ENCODE results near the gene IFNLR1. TPM values are rescaled to one million over a fixed set of nuclear protein-coding genes. Genes with fewer than 3 reads are reported as not detected.
"Not testable (repeated sequence)": the region's sequence is repeated elsewhere in the genome, so short reads cannot be mapped to it uniquely, and the experiment has no call there.

IFNLR1 gene
- polyA plus RNA-seq, 1 donor (not counting 4 experiments of a cell fraction or from before 2014, with no cell fraction given): 3.4 TPM

DNA sequence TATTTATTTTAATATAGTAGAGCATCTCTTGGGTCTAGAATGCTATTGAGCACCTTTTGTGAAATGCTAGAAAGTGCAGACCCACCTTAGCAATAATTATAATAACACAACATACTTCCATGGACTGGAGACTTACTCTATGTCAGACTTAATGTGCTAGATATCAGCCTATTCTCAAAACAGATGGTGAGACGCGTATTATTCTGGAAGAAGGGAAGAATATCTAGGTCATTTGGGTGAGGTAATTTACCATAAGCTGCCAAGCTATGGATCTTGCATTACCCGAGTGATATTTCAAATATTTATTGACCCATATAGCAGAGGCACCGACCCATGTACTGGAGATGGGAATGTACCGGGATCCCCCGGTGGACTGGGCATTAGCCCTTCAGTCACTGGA, 20.6 kb upstream of the IFNLR1 start:
- Histone ChIP-seq H3K4me2 (ENCODE audit: control insufficient read depth, extremely low read depth, insufficient read depth, low read depth, low read length) (no peak overlapping the region), H3K79me2 (ENCODE audit: control insufficient read depth, insufficient read depth, low read length) (no peaks in the 10 kb centered on the region), H3K9me1 (ENCODE audit: control insufficient read depth, extremely low read depth, insufficient read depth, low read length) (peaks cover 2% of the 10 kb centered on the region), H3K4me3 (ENCODE audit: control insufficient read depth in 2 of 3, extremely low read depth in 1 of 3, insufficient read depth in 2 of 3, low read depth in 1 of 3, low read length in 3 of 3) (no peak overlapping the region), H3K9ac (ENCODE audit: control insufficient read depth, extremely low read depth, insufficient read depth, low read length) (no peak overlapping the region), H2AFZ (ENCODE audit: control insufficient read depth, low read length) (no peak overlapping the region), H4K20me1 (ENCODE audit: control insufficient read depth, extremely low read depth, insufficient read depth, low read length) (no peaks in the 10 kb centered on the region), H3K36me3 (ENCODE audit: control insufficient read depth in 2 of 2, extremely low read depth in 1 of 2, insufficient read depth in 2 of 2, low read length in 2 of 2) (no peaks in the 10 kb centered on the region), H3K27me3 (ENCODE audit: control insufficient read depth, extremely low read depth, insufficient read depth, low read length) (peaks cover 13% of the 10 kb centered on the region), H3K9me3 (ENCODE audit: control insufficient read depth, low read depth, low read length) (peaks cover 5% of the 10 kb centered on the region), H3K4me1 (ENCODE audit: control insufficient read depth, extremely low read depth, insufficient read depth, low read length) (peaks cover 25% of the 10 kb centered on the region), H3K27ac (ENCODE audit: control insufficient read depth, insufficient read depth, low read length) (no peak overlapping the region)
- no peak for DNase-seq (ENCODE audit: low read depth, low spot score)
- FAIRE-seq: no peak
- no peak for TF ChIP-seq EZH2 (IDR thresholded peaks at IDR 0.05; ENCODE audit: low read length)
- TF ChIP-seq, protein P1, sequence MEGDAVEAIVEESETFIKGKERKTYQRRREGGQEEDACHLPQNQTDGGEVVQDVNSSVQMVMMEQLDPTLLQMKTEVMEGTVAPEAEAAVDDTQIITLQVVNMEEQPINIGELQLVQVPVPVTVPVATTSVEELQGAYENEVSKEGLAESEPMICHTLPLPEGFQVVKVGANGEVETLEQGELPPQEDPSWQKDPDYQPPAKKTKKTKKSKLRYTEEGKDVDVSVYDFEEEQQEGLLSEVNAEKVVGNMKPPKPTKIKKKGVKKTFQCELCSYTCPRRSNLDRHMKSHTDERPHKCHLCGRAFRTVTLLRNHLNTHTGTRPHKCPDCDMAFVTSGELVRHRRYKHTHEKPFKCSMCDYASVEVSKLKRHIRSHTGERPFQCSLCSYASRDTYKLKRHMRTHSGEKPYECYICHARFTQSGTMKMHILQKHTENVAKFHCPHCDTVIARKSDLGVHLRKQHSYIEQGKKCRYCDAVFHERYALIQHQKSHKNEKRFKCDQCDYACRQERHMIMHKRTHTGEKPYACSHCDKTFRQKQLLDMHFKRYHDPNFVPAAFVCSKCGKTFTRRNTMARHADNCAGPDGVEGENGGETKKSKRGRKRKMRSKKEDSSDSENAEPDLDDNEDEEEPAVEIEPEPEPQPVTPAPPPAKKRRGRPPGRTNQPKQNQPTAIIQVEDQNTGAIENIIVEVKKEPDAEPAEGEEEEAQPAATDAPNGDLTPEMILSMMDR (optimal IDR thresholded peaks at IDR 0.05 in 1 of 3, IDR thresholded peaks at IDR 0.05 in 1 of 3, conservative IDR thresholded peaks at IDR 0.05 in 1 of 3; ENCODE audit: extremely low read depth in 1 of 3, insufficient read depth in 2 of 3, low read length in 3 of 3): no peak
- dilution Hi-C loops (cut with MboI; ENCODE audit: extremely low pct_ligation_motif_present, low sequenced_read_pairs): no loop called here

DNA sequence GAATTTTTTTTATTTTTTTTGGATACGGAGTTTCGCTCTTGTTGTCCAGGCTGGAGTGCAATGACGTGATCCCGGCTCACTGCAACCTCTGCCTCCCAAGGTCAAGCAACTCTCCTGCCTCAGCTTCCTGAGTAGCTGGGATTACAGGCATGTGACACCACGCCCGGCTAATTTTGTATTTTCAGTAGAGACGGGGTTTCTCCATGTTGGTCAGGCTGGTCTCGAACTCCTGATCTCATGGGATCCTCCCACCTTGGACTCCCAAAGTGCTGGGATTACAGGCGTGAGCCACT, 20.3 kb upstream of the IFNLR1 start:
- H4K20me1 ChIP-seq (ENCODE audit: control insufficient read depth, extremely low read depth, insufficient read depth, low read length); H3K4me2 ChIP-seq (ENCODE audit: control insufficient read depth, extremely low read depth, insufficient read depth, low read depth, low read length); H3K9me3 ChIP-seq (ENCODE audit: control insufficient read depth, low read depth, low read length); H3K4me3 ChIP-seq (ENCODE audit: control insufficient read depth in 2 of 3, extremely low read depth in 1 of 3, insufficient read depth in 2 of 3, low read depth in 1 of 3, low read length in 3 of 3); H2AFZ ChIP-seq (ENCODE audit: control insufficient read depth, low read length); dilution Hi-C loops (cut with MboI; ENCODE audit: extremely low pct_ligation_motif_present, low sequenced_read_pairs); DNase-seq (ENCODE audit: low read depth, low spot score); H3K9me1 ChIP-seq (ENCODE audit: control insufficient read depth, extremely low read depth, insufficient read depth, low read length); H3K9ac ChIP-seq (ENCODE audit: control insufficient read depth, extremely low read depth, insufficient read depth, low read length); FAIRE-seq; H3K79me2 ChIP-seq (ENCODE audit: control insufficient read depth, insufficient read depth, low read length); H3K36me3 ChIP-seq (ENCODE audit: control insufficient read depth in 2 of 2, extremely low read depth in 1 of 2, insufficient read depth in 2 of 2, low read length in 2 of 2); H3K27ac ChIP-seq (ENCODE audit: control insufficient read depth, insufficient read depth, low read length): not testable (repeated sequence)
- H3K27me3 ChIP-seq (ENCODE audit: control insufficient read depth, extremely low read depth, insufficient read depth, low read length): peaks cover 13% of the 10 kb centered on the region
- H3K4me1 ChIP-seq (ENCODE audit: control insufficient read depth, extremely low read depth, insufficient read depth, low read length): peaks cover 28% of the 10 kb centered on the region
